Measurements from ENCODE around the gene ZNF287.

Gene ZNF287

GRCh38 chr17:16515933-16516332 lies 53.1 kb downstream of the ZNF287 start:
- no peak for DNase-seq

GRCh38 chr17:16513873-16514272 lies 55.1 kb downstream of the ZNF287 start:
- no peak for DNase-seq

- DNase-seq = peak; percentile 65
These were observed 57.0 kb downstream of the ZNF287 start for GRCh38 chr17:16512011-16512410.

- DNase-seq = no peak
These were observed 57.4 kb downstream of the ZNF287 start for GRCh38 chr17:16511593-16511992.

GRCh38 chr17:16507918-16508533 lies 61.0 kb downstream of the ZNF287 start:
- no peak for DNase-seq

- no peak for DNase-seq
These were observed 62.8 kb downstream of the ZNF287 start for GRCh38 chr17:16506188-16506587.

- DNase-seq = no peak
These were observed 64.0 kb downstream of the ZNF287 start for GRCh38 chr17:16504984-16505383.
